NCI-H345 treated with DMSO at 0.1 percent for 48 hours (cell line): Measurements from ENCODE around the gene SPOCK1.
A peak's percentile ranks its signal among the peaks of the same experiment; 100 is the strongest.

Source experiments
- DNase-seq: peaks from one replicate; lab custom pipeline; 2025; ENCODE audit not compliant: unreplicated experiment; lab: John Stamatoyannopoulos, UW

Gene SPOCK1

GRCh38 chr5:137037848-137038247, 461.3 kb downstream of the SPOCK1 start:
- no peak for DNase-seq

GRCh38 chr5:137036640-137037039, 462.5 kb downstream of the SPOCK1 start:
- DNase-seq = peak; percentile 93

GRCh38 chr5:137035480-137035878, 463.6 kb downstream of the SPOCK1 start:
- DNase-seq = peak; percentile 7

- DNase-seq = no peak
Measured at GRCh38 chr5:137034764-137035479, 464.2 kb downstream of the SPOCK1 start.

- no peak for DNase-seq
Measured at GRCh38 chr5:137034213-137034612, 464.9 kb downstream of the SPOCK1 start.

- DNase-seq = no peak
Measured at GRCh38 chr5:137032929-137033328, 466.2 kb downstream of the SPOCK1 start.

GRCh38 chr5:137027758-137028157, 471.4 kb downstream of the SPOCK1 start:
- DNase-seq = no peak

GRCh38 chr5:137026296-137026695, 472.8 kb downstream of the SPOCK1 start:
- no peak for DNase-seq

GRCh38 chr5:137024044-137024443, 475.1 kb downstream of the SPOCK1 start:
- no peak for DNase-seq

GRCh38 chr5:137023371-137023770, 475.8 kb downstream of the SPOCK1 start:
- no peak for DNase-seq

- DNase-seq = no peak
Measured at GRCh38 chr5:137022725-137023124, 476.4 kb downstream of the SPOCK1 start.

- no peak for DNase-seq
Measured at GRCh38 chr5:137022043-137022442, 477.1 kb downstream of the SPOCK1 start.

- no peak for DNase-seq
Measured at GRCh38 chr5:137019229-137019628, 479.9 kb downstream of the SPOCK1 start.

- peak; percentile 79 for DNase-seq
Measured at GRCh38 chr5:137016783-137017324, 482.3 kb downstream of the SPOCK1 start.

GRCh38 chr5:137015540-137016116, 483.5 kb downstream of the SPOCK1 start:
- DNase-seq = no peak

GRCh38 chr5:137014731-137015130, 484.4 kb downstream of the SPOCK1 start:
- no peak for DNase-seq

- no peak for DNase-seq
Measured at GRCh38 chr5:137010226-137010625, 488.9 kb downstream of the SPOCK1 start.

GRCh38 chr5:137004279-137004678, 494.8 kb downstream of the SPOCK1 start:
- DNase-seq = no peak

- no peak for DNase-seq
Measured at GRCh38 chr5:137001026-137001569, 498.0 kb downstream of the SPOCK1 start.

GRCh38 chr5:136999787-137000186, 499.3 kb downstream of the SPOCK1 start:
- no peak for DNase-seq

- DNase-seq = peak; percentile 92
Measured at GRCh38 chr5:136998854-136999357, 500.2 kb downstream of the SPOCK1 start.

GRCh38 chr5:136994154-136994553, 505.0 kb downstream of the SPOCK1 start:
- no peak for DNase-seq
